OCI-LY1 (cell line): ENCODE data around the gene RIOK3.

Experiments
- H2AFZ ChIP-seq: fragments of 200-600 bp; sonication (generic), shearing (Covaris generic); 2 replicates; pipeline ENCODE4 v1.6.0; 2014; ENCODE audit warnings: antibody characterized with exemption, mild to moderate bottlenecking, low read length
- H3F3A ChIP-seq: fragments of 200-600 bp; sonication (generic), shearing (Covaris generic); 2 replicates; pipeline ENCODE4 v1.6.0; 2014; ENCODE audit warnings: mild to moderate bottlenecking, antibody characterized with exemption, low read length, moderate library complexity; ENCODE audit not compliant: insufficient read depth
- H3K27ac ChIP-seq: fragments of 200-600 bp; sonication (generic); 2 replicates; pipeline ENCODE4 v1.5.1; 2014; ENCODE audit warnings: low read length, mixed run types, mild to moderate bottlenecking, low read depth; ENCODE audit not compliant: poor library complexity, severe bottlenecking
- H3K27me3 ChIP-seq: fragments of 200-600 bp; sonication (generic); 2 replicates; pipeline ENCODE4 v1.6.0; 2014; ENCODE audit warnings: antibody characterized with exemption, mild to moderate bottlenecking, low read length, moderate library complexity; ENCODE audit not compliant: insufficient read depth
- H3K36me3 ChIP-seq: fragments of 200-600 bp; sonication (generic); 2 replicates; pipeline ENCODE4 v1.6.1; 2014; ENCODE audit warnings: mild to moderate bottlenecking, antibody characterized with exemption, low read length, moderate library complexity, mixed read lengths; ENCODE audit not compliant: insufficient read depth
- H3K4me1 ChIP-seq: fragments of 200-600 bp; sonication (generic); 2 replicates; pipeline ENCODE4 v1.5.1; 2014; ENCODE audit warnings: mild to moderate bottlenecking, low read length, moderate library complexity; ENCODE audit not compliant: insufficient read depth, severe bottlenecking
- H3K4me2 ChIP-seq: fragments of 200-600 bp; sonication (generic), shearing (Covaris generic); 2 replicates; pipeline ENCODE4 v1.6.1; 2014; ENCODE audit warnings: low read length
- H3K4me3 ChIP-seq: fragments of 200-600 bp; sonication (generic); 2 replicates; pipeline ENCODE4 v1.5.1; 2014; ENCODE audit warnings: low read length, low read depth, mild to moderate bottlenecking, mixed read lengths; ENCODE audit not compliant: poor library complexity, severe bottlenecking
- H3K79me2 ChIP-seq: fragments of 200-600 bp; shearing (Covaris generic); 2 replicates; pipeline ENCODE4 v1.6.1; 2016; ENCODE audit warnings: mixed run types, low read length, mixed read lengths; ENCODE audit not compliant: insufficient read depth
- H3K9ac ChIP-seq: fragments of 200-600 bp; sonication (generic), shearing (Covaris generic); 2 replicates; pipeline ENCODE4 v1.6.1; 2014; ENCODE audit warnings: mild to moderate bottlenecking, low read length, mixed read lengths
- H3K9me2 ChIP-seq: fragments of 200-600 bp; sonication (generic), shearing (Covaris generic); 2 replicates; pipeline ENCODE4 v1.6.1; 2014; ENCODE audit warnings: low read depth, mild to moderate bottlenecking, low read length, mixed read lengths
- H3K9me3 ChIP-seq: fragments of 200-600 bp; shearing (Covaris generic); 2 replicates; pipeline ENCODE4 v1.6.1; 2014; ENCODE audit warnings: low read length, mixed read lengths
- H4K20me1 ChIP-seq: fragments of 200-600 bp; sonication (generic), shearing (Covaris generic); 2 replicates; pipeline ENCODE4 v1.6.0; 2016; ENCODE audit warnings: mild to moderate bottlenecking, low read length; ENCODE audit not compliant: insufficient read depth
- EZH2 ChIP-seq: fragments of 200-600 bp; sonication (generic), shearing (Covaris generic); IDR thresholded peaks from 2 replicates; pipeline ENCODE4 v1.8.0; 2017; ENCODE audit warnings: borderline replicate concordance, mixed run types, mild to moderate bottlenecking, antibody characterized with exemption, low read length, moderate library complexity, mixed read lengths
- TF ChIP-seq, protein P1 (sequence below): fragments of 200-600 bp; sonication (generic), shearing (Covaris generic); IDR thresholded peaks from 2 replicates; pipeline ENCODE4 v1.5.1; 2017; ENCODE audit warnings: mild to moderate bottlenecking, antibody characterized with exemption, low read length, moderate library complexity, mixed read lengths

RIOK3 gene

GRCh38 chr18:23440131-23440530 is 13.0 kb upstream of the RIOK3 start:
- no peaks in the 10 kb centered on the region for H3K27me3 ChIP-seq
- H3K27ac ChIP-seq = no peak overlapping the region
- TF ChIP-seq, protein P1, sequence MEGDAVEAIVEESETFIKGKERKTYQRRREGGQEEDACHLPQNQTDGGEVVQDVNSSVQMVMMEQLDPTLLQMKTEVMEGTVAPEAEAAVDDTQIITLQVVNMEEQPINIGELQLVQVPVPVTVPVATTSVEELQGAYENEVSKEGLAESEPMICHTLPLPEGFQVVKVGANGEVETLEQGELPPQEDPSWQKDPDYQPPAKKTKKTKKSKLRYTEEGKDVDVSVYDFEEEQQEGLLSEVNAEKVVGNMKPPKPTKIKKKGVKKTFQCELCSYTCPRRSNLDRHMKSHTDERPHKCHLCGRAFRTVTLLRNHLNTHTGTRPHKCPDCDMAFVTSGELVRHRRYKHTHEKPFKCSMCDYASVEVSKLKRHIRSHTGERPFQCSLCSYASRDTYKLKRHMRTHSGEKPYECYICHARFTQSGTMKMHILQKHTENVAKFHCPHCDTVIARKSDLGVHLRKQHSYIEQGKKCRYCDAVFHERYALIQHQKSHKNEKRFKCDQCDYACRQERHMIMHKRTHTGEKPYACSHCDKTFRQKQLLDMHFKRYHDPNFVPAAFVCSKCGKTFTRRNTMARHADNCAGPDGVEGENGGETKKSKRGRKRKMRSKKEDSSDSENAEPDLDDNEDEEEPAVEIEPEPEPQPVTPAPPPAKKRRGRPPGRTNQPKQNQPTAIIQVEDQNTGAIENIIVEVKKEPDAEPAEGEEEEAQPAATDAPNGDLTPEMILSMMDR = no peak
- no peak for TF ChIP-seq EZH2
- H3K36me3 ChIP-seq = no peaks in the 10 kb centered on the region
- 0 out of 2 replicates have a peak, but pooled peaks cover 4% of the 10 kb centered on the region for H3K79me2 ChIP-seq
- no peaks in the 10 kb centered on the region for H4K20me1 ChIP-seq
- peaks cover 14% of the 10 kb centered on the region for H3K4me1 ChIP-seq
- no peak overlapping the region for H3K9ac ChIP-seq
- no peak overlapping the region for H2AFZ ChIP-seq
- H3F3A ChIP-seq = no peaks in the 10 kb centered on the region
- no peak overlapping the region for H3K4me2 ChIP-seq
- peaks cover 5% of the 10 kb centered on the region; the same call in 1 of the 2 replicates for H3K9me3 ChIP-seq
- H3K9me2 ChIP-seq = no peaks in the 10 kb centered on the region
- no peak overlapping the region for H3K4me3 ChIP-seq

GRCh38 chr18:23442958-23443357 is 10.1 kb upstream of the RIOK3 start:
- Histone ChIP-seq H3K36me3 (no peaks in the 10 kb centered on the region), H3F3A (no peaks in the 10 kb centered on the region), H3K9ac (no peak overlapping the region), H3K4me3 (no peak overlapping the region), H4K20me1 (no peaks in the 10 kb centered on the region), H2AFZ (no peak overlapping the region), H3K27ac (no peak overlapping the region), H3K27me3 (no peaks in the 10 kb centered on the region), H3K4me2 (no peak overlapping the region), H3K4me1 (peaks cover 5% of the 10 kb centered on the region), H3K9me3 (peaks cover 5% of the 10 kb centered on the region; the same call in 1 of the 2 replicates), H3K79me2 (no peaks in the 10 kb centered on the region), H3K9me2 (no peaks in the 10 kb centered on the region)
- no peak for TF ChIP-seq EZH2
- TF ChIP-seq, protein P1 = no peak

DNA sequence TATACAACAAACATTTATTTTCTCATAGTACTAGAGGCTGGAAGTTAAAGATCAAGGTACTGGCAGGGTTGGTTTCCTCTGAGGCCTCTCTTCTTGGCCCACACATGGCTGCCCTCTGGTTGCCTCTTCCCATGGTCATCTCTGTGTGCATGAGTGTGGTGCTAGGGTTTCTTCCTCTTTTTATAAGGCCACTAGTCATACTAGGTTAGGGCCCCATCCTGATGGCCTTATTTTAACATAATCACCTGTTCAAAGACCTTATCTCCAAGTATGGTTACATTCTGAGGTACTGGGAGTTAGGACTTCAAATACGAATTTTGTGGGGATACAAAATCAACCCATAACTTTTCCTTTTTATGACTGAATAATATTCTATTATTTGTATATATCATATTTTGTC is 4.8 kb upstream of the RIOK3 start:
- H3K4me3 ChIP-seq = no peak overlapping the region
- H3K36me3 ChIP-seq = no peaks in the 10 kb centered on the region
- no peak overlapping the region for H3K27ac ChIP-seq
- H4K20me1 ChIP-seq = no peaks in the 10 kb centered on the region
- 0 out of 2 replicates have a peak, but pooled peaks cover 3% of the 10 kb centered on the region for H3K9me3 ChIP-seq
- no peaks in the 10 kb centered on the region for H3K27me3 ChIP-seq
- no peak overlapping the region for H2AFZ ChIP-seq
- no peaks in the 10 kb centered on the region for H3F3A ChIP-seq
- TF ChIP-seq, protein P1 = no peak
- no peak for TF ChIP-seq EZH2
- H3K4me2 ChIP-seq = no peak overlapping the region
- H3K79me2 ChIP-seq = peaks cover under 1% of the 10 kb centered on the region
- no peak overlapping the region for H3K9ac ChIP-seq
- no peaks in the 10 kb centered on the region for H3K9me2 ChIP-seq
- H3K4me1 ChIP-seq = peaks cover 19% of the 10 kb centered on the region
